ENCODE data around the gene ZNF334. TPM values are rescaled to one million over a fixed set of nuclear protein-coding genes. Genes with fewer than 3 reads are reported as not detected.

Gene ZNF334
- polyA plus RNA-seq, 1 experiment: 4.0 TPM

Other genes starting within 250 kb of the ZNF334 start
- not detected in 2 replicates for gene CDH22, start 205.1 kb downstream of the ZNF334 start, polyA plus RNA-seq (2011; rRNA removed)
- 34.4 and 39.2 TPM in 2 replicates for gene ELMO2, start 106.9 kb downstream of the ZNF334 start, polyA plus RNA-seq (2011; rRNA removed)
- gene OCSTAMP, start 37.1 kb upstream of the ZNF334 start, polyA plus RNA-seq (2011; rRNA removed): not detected in 2 replicates
- 2.4 and 3.8 TPM in 2 replicates for gene SLC13A3, start 137.9 kb upstream of the ZNF334 start, polyA plus RNA-seq (2011; rRNA removed)
- gene TP53RK, start 175.9 kb upstream of the ZNF334 start, polyA plus RNA-seq (2011; rRNA removed): 13.3 and 14.3 TPM in 2 replicates
- gene SLC2A10, start 196.1 kb upstream of the ZNF334 start, polyA plus RNA-seq (2011; rRNA removed): 35.5 and 36.9 TPM in 2 replicates